ENCODE data around the gene CLEC20A.

CLEC20A gene

DNA sequence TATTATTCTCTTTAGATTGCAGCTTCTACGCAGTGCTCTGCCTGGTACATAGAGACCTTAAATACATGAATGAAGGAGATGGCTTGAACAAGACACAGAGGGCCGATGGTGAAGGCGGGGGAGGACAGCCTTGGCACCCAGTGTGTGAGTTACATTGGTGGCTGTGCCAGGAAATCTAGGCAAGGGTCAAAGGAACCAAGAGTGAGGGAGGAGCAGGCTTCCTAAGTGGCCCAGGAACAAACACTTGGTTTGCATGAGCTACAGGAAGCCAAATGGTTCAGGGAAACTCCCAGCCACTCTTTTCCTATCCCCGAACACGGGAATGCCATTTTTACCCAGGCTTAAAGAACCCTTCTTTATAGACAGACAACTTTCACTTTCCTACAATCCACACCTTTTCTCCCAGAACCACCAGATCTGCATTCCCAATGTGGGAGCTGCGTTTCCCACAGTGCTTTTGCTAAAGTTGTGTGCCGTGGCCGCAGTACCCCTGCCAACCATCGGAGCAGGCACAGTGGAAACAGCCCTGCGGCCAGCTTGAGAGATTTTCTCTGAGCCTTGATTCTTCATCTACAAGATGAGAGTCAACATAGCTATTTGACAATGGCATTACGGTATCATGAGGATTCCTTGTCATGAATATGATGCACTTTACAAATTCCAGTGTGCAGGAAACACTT is 3.5 kb upstream of the CLEC20A start:
- DNase-seq (ENCODE audit: low spot score), result peak; percentile 33

DNA sequence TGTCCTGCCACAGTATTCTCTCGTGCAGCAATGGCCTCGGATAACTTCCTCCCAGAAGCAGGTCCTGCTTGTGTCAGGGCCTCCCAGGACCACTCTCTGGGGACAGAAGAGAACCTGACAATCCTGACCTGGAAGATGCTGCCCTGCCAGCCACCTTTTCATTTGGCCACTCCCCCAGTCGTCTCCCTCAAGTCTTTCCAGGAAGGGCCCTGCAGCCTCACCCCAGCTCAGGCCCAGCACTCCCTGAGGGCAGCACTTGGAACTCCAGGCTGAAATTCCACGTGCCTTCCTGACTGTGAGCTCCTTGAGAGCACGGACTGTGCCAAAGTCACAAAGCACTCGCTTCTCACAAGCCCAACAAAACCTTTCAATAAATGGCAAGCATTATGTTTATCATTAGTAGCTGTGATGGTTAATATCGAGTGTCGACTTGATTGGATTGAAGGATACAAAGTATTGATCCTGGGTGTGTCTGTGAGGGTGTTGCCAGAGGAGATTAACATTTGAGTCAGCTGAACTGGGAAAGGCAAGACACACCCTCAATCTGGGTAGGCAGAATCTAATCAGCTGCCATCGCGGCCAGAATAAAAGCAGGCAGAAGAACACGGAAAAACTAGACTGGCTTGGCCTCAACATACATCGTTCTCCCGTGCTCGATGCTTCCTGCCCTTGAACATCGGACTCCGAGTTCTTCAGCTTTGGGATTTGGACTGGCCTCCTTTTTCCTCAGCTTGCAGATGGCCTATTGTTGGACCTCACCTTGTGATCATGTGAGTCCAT is 2.3 kb upstream of the CLEC20A start:
- no peak for DNase-seq (ENCODE audit: low spot score)

DNA sequence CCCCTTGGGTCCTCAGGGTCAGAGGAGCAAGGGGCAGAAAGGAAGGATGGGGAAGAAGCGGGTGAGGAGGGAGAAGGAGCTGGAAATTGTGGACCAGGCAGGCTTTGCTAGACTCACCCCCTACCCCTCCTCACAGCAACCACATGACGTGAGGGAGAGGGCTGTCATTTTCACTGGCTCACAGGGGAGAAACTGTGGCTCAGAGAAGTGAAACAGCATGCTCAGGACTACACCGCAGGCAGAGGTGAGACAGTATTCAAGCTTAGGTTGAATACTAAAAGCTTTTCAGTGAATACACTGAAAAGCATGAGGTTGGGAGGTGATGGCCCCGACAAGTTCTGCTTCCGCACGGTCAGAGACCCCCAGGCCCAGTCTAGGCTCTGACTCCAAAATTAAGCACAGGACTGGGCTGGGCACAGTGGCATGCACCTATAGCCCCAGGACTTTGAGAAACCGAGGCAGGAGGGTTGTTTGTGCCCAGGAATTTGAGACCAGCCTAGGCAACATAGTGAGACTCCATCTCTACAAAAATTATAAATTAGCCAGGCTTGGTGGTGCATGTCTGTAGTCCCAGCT is 1.2 kb upstream of the CLEC20A start:
- DNase-seq (ENCODE audit: low spot score), result no peak

DNA sequence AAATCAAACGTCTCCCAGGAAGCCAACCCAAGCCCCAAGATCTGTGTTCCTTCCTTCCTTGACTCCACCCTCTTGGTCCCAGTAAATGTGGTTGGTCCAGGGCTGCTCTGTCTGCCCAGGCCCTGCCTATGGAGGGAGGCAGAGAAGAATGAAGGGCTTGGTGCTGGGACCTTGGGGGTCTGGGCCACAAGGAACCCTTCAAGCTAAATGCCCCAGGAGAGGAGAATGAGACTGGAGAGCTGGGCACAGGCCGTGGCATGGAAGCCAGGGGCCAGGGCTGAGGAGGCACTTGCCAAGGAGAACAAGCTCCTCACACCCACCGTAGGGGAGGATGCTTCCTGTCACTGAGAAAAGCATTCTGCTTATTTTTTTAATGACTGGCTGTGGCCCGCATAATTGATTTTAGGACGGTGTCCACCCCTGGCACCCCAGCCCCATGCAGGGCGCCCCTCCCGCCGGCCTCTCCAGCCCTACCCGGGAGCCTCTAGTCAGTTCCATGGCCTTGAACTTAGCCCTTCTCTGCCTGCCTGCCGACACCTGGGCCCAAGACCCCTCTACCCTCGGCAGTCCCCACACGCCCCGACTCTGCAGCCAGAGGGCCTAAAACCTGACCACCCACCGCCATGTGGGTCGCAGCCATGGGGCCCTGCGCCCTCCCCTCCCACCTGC is 889 bp downstream of the CLEC20A start:
- no peak for DNase-seq (ENCODE audit: low spot score)

DNA sequence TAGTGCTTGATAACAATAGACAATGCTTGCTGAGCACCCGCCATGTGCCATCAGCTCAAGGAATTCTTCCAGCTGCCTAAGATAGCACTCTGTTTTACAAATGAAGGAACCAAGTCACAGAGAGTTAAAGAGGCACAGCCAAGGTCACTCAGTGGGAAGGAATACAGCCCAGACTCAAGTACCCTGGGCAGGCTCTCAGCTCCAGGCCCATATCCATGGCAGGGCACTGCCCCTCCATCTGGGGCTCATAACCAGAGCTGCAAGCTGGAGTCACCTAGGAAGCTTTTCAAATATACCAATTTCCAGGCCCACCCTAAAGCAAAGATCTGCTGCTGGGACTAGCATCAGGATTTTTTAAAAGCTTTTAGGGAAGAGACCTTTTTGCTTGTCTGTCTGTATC is 1.6 kb downstream of the CLEC20A start:
- DNase-seq (ENCODE audit: low spot score), result no peak

DNA sequence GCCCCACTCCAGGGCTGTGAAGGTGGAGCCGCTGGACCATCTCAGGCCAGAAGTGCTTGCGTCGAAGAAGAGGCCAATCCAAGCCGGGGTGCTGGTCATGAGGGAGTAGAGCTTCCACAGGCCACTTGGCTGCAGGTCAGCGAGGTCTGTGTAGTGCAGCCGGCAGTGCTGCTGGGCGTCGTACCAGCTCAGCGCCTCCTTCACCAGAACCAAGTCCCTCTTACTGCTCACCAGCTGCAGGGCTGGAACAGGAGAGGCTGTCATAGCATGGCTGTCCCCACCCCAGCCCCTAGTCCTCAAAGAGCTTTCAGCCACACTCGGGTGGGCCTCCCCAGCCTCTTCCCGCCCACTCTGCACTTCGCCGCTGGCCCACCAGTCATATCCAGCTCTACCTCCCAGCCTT is 2.2 kb downstream of the CLEC20A start:
- no peak for DNase-seq (ENCODE audit: low spot score)

DNA sequence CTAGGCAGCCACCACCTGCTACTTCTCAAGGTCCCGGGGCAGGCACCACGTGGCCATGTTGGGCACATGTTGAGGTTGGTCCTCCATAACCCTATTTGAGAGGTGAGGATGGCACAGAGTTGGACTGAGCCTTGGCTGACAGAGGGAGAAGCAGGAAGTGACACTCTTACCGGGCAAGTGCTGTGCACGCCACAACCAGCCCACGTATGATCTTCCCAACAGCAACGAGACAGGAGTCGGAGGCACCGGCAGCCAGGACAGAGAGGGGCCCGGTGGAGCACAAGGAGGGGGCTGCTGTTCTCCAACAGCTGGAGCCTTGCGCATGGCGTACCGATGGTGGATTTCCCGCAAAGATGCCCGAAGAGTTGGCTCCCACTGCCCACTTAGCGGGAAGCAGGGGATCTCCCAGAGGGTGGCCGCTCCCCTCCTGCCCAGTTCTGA is 3.4 kb downstream of the CLEC20A start:
- no peak for DNase-seq (ENCODE audit: low spot score)

DNA sequence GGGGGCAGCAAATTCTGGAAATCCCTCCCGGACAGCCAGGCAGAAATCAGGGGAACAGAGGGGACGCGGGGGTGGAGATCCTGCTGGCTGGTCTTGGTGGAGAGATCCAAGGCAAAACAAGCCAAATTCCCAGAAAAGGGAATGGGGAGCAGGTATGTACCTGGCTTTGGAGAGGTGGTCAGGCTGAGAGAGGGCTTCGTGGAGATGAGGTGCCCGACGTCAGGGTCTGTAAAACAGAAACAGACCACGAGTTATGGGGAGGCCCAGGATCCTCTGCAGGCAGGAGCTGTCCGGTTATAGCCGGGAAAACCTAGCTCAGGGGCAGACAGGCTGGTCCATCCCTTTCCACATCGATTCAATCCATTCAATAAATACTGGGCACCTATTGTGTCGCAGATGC is 4.4 kb downstream of the CLEC20A start:
- DNase-seq (ENCODE audit: low spot score), result no peak

DNA sequence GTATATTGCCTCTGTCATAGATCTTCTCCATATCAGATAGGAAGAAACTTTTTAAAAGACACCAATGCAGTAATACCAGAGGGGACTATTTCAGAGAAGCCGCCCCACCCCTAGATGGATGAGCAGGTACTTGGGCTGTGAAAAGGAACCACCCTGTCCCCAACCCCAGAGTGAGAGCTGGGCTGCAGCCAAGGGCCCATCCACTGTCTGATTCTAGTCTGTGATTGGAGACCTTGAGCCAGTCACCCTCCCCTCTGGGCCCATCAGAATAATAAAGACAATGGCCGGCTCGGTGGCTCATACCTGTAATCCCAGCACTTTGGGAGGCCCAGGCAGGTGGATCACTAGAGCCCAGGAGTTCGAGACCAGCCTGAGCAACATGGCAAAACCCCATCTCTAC is 5.0 kb downstream of the CLEC20A start:
- DNase-seq (ENCODE audit: low spot score), result no peak

DNA sequence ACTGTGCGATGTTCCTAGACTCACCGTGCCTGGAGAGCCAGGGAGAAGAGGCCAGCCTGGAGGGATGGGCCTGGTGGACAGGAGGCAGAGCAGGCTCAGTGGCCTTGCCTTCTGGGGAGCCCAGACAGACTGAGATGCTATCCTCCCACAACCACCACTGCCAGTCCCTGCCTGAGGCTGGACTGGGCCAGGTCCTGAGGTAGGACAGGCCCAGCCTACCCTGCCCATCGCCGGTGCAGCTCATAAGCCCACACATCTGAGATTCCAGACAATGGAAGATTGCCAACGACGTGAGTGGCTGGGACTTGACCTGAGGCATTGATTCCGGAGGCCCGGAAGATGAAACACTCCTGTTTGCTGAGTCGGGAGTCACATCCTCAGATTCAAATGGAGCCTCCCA is 5.8 kb downstream of the CLEC20A start:
- no peak for DNase-seq (ENCODE audit: low spot score)

DNA sequence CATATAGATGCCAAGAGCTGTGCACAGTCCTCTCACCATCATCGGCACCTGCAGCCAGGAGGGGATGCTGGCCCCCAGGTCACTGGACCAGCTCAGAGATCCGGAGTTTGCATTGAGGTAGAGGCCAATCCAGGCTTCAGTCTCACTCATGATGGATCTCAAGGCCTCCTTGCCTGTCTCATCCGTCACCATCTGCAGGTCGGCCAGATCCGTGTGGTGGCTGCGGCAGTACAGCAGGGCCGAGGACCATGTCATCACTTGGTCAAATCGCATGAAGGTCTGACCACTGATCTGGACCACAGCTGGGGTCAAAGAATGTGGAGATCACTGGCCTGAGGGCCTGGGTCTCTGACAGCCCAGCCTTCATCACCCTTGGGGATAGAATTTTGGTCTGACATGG is 6.6 kb downstream of the CLEC20A start:
- DNase-seq (ENCODE audit: low spot score), result no peak

DNA sequence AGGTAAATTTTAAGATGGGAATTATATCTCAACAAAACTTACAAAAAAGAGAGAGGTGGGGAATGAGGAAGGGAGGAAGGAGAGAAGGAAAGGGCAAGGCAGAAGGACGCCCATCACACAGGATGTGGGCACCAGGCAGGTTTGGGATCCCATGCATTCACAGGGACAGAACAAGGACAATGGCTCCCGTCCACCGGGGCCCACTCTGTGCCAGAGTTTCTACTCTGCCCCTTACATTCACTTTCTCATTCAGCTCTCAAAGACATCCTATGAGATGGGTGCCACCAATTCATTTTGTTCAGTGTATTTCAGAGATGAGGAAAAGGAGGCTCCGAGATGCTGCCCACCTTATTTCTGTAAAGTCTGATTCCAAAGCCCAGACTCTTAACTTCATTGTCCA is 7.4 kb downstream of the CLEC20A start:
- no peak for DNase-seq (ENCODE audit: low spot score)

DNA sequence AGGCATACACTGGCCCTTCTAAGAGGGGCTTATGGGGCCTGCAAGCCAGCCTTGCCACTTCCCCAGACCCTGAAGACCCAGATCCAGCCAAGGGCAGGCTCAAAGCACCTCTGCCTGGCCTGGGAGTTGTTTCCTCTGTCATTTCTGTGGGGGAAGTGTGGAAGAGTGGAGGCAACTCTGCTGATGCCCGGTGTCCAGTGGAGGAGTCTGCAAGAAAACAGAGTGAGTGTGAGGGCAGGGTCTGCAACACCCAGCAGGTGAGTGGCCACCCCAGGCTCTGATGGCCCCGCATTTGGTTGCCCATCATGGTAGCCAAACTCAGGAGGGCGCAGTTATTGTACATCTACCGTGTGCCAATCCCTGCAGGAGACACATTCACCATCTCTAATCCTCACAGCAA is 8.4 kb downstream of the CLEC20A start:
- DNase-seq (ENCODE audit: low spot score), result no peak

DNA sequence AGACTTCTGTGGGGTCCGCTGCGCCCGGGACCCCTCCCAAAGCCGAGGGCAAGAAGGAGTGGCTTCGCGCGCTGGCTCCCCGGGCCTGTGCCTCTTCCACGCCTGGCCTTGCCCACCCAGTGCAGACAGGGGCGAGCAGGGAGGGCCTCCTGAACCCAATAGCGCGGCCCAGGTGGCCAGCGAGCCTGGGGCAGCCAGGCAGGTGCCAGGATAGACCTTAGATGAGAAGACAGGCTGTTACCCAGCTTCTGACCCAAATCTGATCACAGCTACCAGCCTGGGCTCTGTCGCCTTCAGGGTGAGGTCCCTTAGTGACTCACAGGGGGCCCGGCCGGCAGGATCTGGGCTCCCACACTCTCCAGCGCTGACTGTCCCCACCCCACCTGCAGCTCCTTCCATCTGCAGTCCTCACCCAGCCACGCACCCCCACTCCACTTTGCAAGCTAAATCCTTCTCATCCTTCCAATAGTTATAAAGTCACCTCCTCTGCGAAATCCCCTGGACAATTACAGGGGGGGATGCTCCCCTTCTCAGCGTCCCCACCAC is 9.6 kb downstream of the CLEC20A start:
- no peak for DNase-seq (ENCODE audit: low spot score)

DNA sequence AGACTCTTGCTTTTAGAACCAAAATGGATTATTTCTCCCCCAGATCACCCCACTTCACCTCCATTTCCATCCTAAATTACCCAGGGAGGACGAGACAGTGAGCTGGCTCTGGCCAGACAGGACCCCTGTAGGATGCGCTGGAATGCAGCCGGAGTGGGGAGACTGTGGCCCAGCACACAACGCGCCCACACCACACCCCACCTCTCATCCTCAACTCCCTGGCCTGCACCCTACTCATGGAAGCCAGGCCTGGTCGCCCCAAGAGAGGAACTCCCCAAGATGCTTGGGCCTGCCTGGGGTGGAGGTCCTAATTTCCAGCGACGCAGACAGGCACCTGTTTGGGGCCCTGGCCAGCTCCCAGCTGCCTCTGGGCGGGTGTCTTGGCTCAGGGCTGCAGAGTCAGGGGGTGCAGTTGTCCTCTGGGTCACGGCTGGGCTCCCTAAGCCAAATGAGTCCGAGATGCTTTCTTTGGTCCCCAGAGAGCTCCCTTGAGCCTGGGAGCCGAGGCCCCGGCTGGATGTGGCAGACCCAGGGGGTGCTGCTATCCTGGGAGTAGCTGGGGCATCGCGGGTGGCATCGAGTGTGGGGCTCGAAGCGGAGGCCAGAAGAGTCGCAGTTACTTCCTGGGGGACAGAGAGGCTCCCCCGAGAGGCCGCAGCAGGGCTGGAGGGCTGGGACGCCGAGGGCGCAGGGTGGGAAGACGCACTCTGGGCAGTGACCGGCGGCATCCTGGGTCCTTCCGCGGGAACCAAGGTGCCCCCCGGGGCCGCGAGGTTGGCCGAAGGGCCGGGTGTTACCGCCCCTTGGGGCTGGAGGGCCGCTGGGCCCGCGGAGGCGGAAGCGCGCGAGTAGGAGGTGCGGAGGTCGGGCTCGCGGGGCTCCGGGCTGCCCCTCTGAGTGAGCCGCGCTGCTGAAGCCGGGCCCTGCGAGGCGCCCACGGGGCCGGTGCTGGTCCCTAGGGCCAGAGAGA is 10.4 kb downstream of the CLEC20A start:
- no peak for DNase-seq (ENCODE audit: low spot score)

DNA sequence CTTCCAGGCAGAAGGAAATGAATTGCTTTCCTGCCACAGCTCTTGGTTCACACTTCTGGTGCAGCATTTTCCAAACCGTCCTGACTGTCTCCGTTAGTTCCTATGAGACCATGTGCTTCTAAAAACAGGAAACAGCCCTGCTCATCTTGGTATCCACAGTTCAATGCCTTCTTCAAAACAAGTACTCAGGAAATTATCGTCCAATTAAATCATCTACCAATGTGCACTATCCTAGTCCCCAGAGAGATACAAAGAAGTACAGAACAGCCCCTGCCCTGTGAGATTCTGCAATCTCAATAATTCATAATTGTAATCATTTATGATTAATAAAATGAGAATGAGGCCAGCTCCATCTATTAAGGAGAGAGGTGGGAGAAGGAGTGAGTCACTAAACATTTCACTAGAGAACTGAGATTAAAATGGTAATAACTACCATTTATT is 11.2 kb downstream of the CLEC20A start:
- no peak for DNase-seq (ENCODE audit: low spot score)

DNA sequence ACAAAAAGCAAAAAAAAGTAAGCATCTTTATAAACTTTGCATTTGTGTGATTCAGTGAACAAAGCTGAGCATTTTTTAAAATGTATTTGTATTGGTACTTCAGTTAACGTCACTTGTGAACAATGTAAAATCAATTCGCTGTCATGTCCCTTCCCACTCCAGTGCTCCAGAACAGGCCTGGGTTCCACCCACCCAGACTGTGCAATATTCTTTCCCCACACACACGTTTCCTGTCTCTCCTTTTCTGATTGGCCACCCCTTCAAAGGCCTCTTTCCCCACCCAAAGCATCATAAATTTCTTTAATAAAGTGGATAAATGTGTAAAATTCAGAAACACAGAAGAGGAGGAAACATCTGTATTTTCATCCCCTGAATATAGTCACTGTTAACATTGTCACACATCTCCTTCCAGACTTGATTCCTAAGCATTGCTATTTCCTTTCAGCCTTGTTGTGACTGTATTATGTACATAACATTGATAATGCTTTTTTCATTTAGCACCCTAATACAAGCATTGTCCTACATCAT is 12.0 kb downstream of the CLEC20A start:
- DNase-seq (ENCODE audit: low spot score), result no peak

DNA sequence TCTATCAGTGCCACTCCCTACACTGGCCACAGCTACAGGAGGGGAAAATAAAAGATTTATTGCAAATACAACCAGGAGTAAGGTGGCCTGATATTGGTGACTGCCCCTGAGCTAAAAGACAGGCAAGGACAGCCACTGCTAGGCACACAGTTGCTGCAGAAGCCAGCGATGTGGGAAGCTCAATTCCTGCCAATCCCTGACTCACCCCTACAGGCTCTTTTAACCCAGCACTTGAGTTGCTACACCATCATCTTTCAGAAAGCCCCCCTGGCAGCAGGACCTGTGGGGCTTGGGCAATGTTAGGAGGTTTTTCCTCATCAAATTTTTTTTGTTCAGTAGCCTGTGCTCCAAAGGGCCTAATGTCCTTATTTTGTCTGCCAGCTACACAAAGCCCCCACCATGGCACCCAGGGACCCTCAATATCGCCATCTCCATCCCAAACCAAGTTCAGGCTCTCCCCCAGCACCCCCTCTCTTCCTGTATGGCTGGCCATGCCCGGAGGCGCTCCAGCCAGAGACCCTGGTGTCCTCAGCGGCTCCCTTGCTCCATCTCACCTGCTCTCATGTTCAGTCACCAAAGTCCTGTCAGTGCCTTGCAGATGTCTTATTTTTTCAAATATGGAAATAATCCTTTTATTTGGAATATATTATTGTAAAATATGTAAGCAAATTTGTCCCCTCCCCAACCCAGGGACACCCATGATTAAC is 13.4 kb downstream of the CLEC20A start:
- no peak for DNase-seq (ENCODE audit: low spot score)

DNA sequence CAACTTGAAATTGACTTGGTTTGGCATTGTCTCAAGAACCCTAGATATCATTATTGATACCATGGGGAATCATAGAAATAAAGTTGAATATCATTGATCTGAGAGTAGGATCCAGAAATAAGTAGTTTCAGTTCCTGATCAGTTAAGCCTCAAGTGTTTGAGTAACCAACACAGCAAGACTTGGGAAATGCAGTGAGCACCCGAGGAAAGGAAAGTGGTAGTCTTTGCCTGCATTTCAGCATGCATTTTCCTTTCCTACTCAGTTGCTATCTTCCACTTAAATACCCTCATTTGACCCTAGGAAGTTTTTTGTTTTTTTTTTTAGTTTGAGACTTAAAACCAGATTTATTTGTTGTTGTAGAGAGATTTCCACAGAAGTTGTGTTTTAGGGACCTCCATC is 18.9 kb downstream of the CLEC20A start:
- DNase-seq (ENCODE audit: low spot score), result no peak

DNA sequence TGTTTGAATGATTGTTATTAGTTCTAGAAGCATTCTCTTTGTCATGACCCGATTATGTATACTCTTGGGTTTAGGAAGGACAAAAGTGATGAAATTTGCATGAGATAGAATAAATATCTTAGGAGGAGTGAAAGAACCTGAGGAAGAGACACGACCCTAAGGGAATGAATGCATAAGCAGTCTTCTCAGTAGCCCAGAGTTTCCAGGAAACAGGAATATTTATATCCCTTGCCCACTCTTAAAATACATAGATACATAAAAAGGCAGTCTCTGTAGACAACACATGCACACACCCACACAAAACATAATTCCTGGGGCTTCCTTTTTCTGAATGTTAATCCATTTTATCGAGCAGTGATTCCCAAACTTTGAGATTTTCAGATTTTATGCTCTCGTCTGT is 19.4 kb downstream of the CLEC20A start:
- no peak for DNase-seq (ENCODE audit: low spot score)

Data from NAMALWA (cell line).